H1 (cell line): Measurements from ENCODE around the gene NDUFA12.

Experiments
- RNF2 ChIP-seq: fragments of 200-900, 300-1000 bp; sonication (generic); IDR thresholded peaks from 2 replicates; pipeline ENCODE4 v1.7.1; 2016; ENCODE audit warnings: borderline replicate concordance, low read depth, mild to moderate bottlenecking, antibody characterized with exemption, low read length; ENCODE audit not compliant: poor library complexity, severe bottlenecking; ENCODE audit errors: missing control alignments
- SRF ChIP-seq: IDR thresholded peaks from 2 replicates; pipeline ENCODE4 v1.6.1; 2011; ENCODE audit warnings: mild to moderate bottlenecking, low read depth, low read length, moderate library complexity

DNA sequence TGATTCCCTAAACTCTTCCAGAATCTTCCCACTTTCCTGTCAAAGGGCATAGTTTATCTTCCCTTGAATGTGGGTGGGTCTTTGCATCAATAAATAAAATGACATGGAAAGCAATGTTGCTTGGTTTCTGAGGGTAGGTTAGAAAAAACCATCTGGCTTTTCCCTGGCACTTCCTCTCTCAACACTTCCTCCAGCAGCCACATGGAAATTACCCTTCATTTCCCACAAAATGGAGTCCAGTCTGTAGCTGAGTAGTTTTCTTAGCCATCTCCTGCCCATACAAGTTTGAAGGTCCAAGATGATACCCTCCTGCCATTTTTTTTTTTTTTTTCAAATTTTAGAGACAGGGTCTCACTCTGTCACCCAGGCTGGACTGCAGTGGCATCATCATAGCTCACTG lies 11.1 kb upstream of the NDUFA12 start:
- TF ChIP-seq RNF2 (no peak), SRF (no peak)
